ENCODE results near the gene DGKA.

DGKA gene

GRCh38 chr12:55930771-55931316 lies at the start of gene DGKA:
TSS of gene DGKA (plus strand) at chr12:55931162. CDS start at chr12:55936504, 5,342 bp downstream.
- DNase-seq (ENCODE audit: low spot score): peak; percentile 81
- TF ChIP-seq CTCF (IDR thresholded peaks at IDR 0.05; ENCODE audit: extremely low read depth, insufficient read depth, missing control alignments): peak; percentile 60
- in situ Hi-C loops (cut with MboI; ENCODE audit: low pct_unique_long_range_greater_than_20kb, low sequenced_read_pairs, unreplicated experiment): no loop called here

GRCh38 chr12:55885113-55885512 lies 45.8 kb upstream of the DGKA start:
- TF ChIP-seq CTCF (IDR thresholded peaks at IDR 0.05; ENCODE audit: extremely low read depth, insufficient read depth, missing control alignments): no peak
- in situ Hi-C loops (cut with MboI; ENCODE audit: low pct_unique_long_range_greater_than_20kb, low sequenced_read_pairs, unreplicated experiment): no loop called here
- no peak for DNase-seq (ENCODE audit: low spot score)

- no peak for DNase-seq (ENCODE audit: low spot score)
- in situ Hi-C loops (cut with MboI; ENCODE audit: low pct_unique_long_range_greater_than_20kb, low sequenced_read_pairs, unreplicated experiment): no loop called here
- TF ChIP-seq CTCF (IDR thresholded peaks at IDR 0.05; ENCODE audit: extremely low read depth, insufficient read depth, missing control alignments): no peak
Measured at GRCh38 chr12:55891310-55891709, 39.7 kb upstream of the DGKA start.

GRCh38 chr12:55893723-55894122 lies 37.2 kb upstream of the DGKA start:
- no peak for DNase-seq (ENCODE audit: low spot score)
- in situ Hi-C loops (cut with MboI; ENCODE audit: low pct_unique_long_range_greater_than_20kb, low sequenced_read_pairs, unreplicated experiment): no loop called here
- no peak for TF ChIP-seq CTCF (IDR thresholded peaks at IDR 0.05; ENCODE audit: extremely low read depth, insufficient read depth, missing control alignments)

- in situ Hi-C loops (cut with MboI; ENCODE audit: low pct_unique_long_range_greater_than_20kb, low sequenced_read_pairs, unreplicated experiment): no loop called here
- DNase-seq (ENCODE audit: low spot score): no peak
- TF ChIP-seq CTCF (IDR thresholded peaks at IDR 0.05; ENCODE audit: extremely low read depth, insufficient read depth, missing control alignments): no peak
Measured at GRCh38 chr12:55899082-55899481, 31.9 kb upstream of the DGKA start.

GRCh38 chr12:55901881-55902490 lies 29.0 kb upstream of the DGKA start:
- no peak for DNase-seq (ENCODE audit: low spot score)
- no peak for TF ChIP-seq CTCF (IDR thresholded peaks at IDR 0.05; ENCODE audit: extremely low read depth, insufficient read depth, missing control alignments)
- in situ Hi-C loops (cut with MboI; ENCODE audit: low pct_unique_long_range_greater_than_20kb, low sequenced_read_pairs, unreplicated experiment): no loop called here

Data from GM13977 (cell line).